Liver (tissue), 3 donors: ENCODE measurements around the gene CCDC54.

ENCODE experiments used
- CTCF ChIP-seq: fragments of 150-350 bp; IDR thresholded peaks from 2 replicates; pipeline ENCODE4 v1.5.1; 2017; ENCODE audit warnings: improper control_type of control experiment, low read depth, low read length; ENCODE audit not compliant: missing input control
- RXRA ChIP-seq, 2 donors: IDR thresholded peaks; 2 replicates each; pipeline ENCODE4 v1.6.1; 2017 to 2018; ENCODE audit warnings: antibody characterized with exemption in 2 of 2, mild to moderate bottlenecking in 1 of 2
- TAF1 ChIP-seq: conservative IDR thresholded peaks from 2 replicates; pipeline ENCODE4 v1.6.1; 2016; ENCODE audit warnings: antibody characterized with exemption, mild to moderate bottlenecking
- YY1 ChIP-seq: IDR thresholded peaks from 2 replicates; pipeline ENCODE4 v1.6.1; 2016; ENCODE audit warnings: antibody characterized with exemption, mild to moderate bottlenecking
- donor health status: healthy.
- donor health status: healthy.

GRCh38 chr3:107416886-107417285 lies 39.6 kb downstream of the CCDC54 start:
- TF ChIP-seq CTCF = no peak
- no peak for TF ChIP-seq YY1
- no peak for TF ChIP-seq RXRA (IDR thresholded peaks at IDR 0.05)
- TF ChIP-seq TAF1 = no peak
